SK-N-MC (cell line): ENCODE measurements around the gene TXNRD2.

ENCODE experiments used
- DNase-seq: peaks from one replicate; pipeline ENCODE4 v3.0.0-alpha.2; 2011; ENCODE audit warnings: low read depth, low spot score
- H3K27ac ChIP-seq: fragments of 200-600 bp; sonication (generic); 2 replicates; pipeline ENCODE4 v1.5.1; 2016; ENCODE audit warnings: mixed run types
- H3K36me3 ChIP-seq: fragments of 200-600 bp; sonication (generic); 2 replicates; pipeline ENCODE4 v1.6.1; 2017; ENCODE audit warnings: antibody characterized with exemption, low read length, mixed read lengths; ENCODE audit not compliant: insufficient read depth
- H3K4me3 ChIP-seq: fragments of 200-600 bp; sonication (generic); 2 replicates; pipeline ENCODE4 v1.5.1; 2016
- H3K9ac ChIP-seq: fragments of 200-600 bp; sonication (generic); 2 replicates; pipeline ENCODE4 v1.8.0; 2017; ENCODE audit warnings: mixed run types, mixed read lengths; ENCODE audit not compliant: insufficient read length
- H3K9me3 ChIP-seq: fragments of 200-600 bp; sonication (generic); 2 replicates; pipeline ENCODE4 v1.6.1; 2017; ENCODE audit warnings: low read depth, mild to moderate bottlenecking, antibody characterized with exemption, low read length, moderate library complexity, mixed read lengths
- EZH2 ChIP-seq: fragments of 200-600 bp; sonication (generic); IDR thresholded peaks from one replicate; pipeline ENCODE4 v1.6.1; 2017; ENCODE audit warnings: antibody characterized with exemption
- FOXP2 ChIP-seq: optimal IDR thresholded peaks from 2 replicates; pipeline ENCODE3; 2011; ENCODE audit warnings: mild to moderate bottlenecking, moderate library complexity; ENCODE audit not compliant: insufficient read depth; ENCODE audit errors: extremely low read length, control extremely low read depth
- POLR2AphosphoS5 ChIP-seq: IDR thresholded peaks from 2 replicates; pipeline ENCODE4 v1.6.1; 2012; ENCODE audit warnings: mild to moderate bottlenecking, low read depth, low read length, borderline replicate concordance

Gene TXNRD2

GRCh38 chr22:19828035-19828401 is 113.6 kb downstream of the TXNRD2 start:
- TF ChIP-seq FOXP2 (no peak), POLR2AphosphoS5 (no peak), EZH2 (no peak)

GRCh38 chr22:19827341-19828034 is 114.1 kb downstream of the TXNRD2 start:
- H3K9ac ChIP-seq: no peak overlapping the region
- no peaks in the 10 kb centered on the region for H3K36me3 ChIP-seq
- DNase-seq: no peak
- no peak for TF ChIP-seq POLR2AphosphoS5
- no peaks in the 10 kb centered on the region for H3K9me3 ChIP-seq
- H3K4me3 ChIP-seq: no peak overlapping the region
- H3K27ac ChIP-seq: no peak overlapping the region

More at GRCh38 chr22:19828035-19828401, 113.6 kb downstream of the TXNRD2 start:
- H3K36me3 ChIP-seq: no peaks in the 10 kb centered on the region
- H3K9ac ChIP-seq: no peak overlapping the region
- no peaks in the 10 kb centered on the region for H3K9me3 ChIP-seq
- no peak overlapping the region for H3K4me3 ChIP-seq
- DNase-seq: no peak
- H3K27ac ChIP-seq: no peak overlapping the region

GRCh38 chr22:19826619-19826950 is 115.0 kb downstream of the TXNRD2 start:
- Histone ChIP-seq H3K9ac (no peak overlapping the region), H3K36me3 (no peaks in the 10 kb centered on the region), H3K27ac (no peak overlapping the region), H3K4me3 (no peak overlapping the region), H3K9me3 (no peaks in the 10 kb centered on the region)
- no peak for TF ChIP-seq POLR2AphosphoS5
- no peak for TF ChIP-seq EZH2
- no peak for TF ChIP-seq FOXP2
- no peak for DNase-seq

- Histone ChIP-seq H3K9ac (no peak overlapping the region), H3K36me3 (no peaks in the 10 kb centered on the region)
- no peak for DNase-seq
Observed at GRCh38 chr22:19825904-19826618, 115.6 kb downstream of the TXNRD2 start.

More at GRCh38 chr22:19825904-19826618, 115.6 kb downstream of the TXNRD2 start:
- TF ChIP-seq POLR2AphosphoS5 (no peak), FOXP2 (no peak), EZH2 (no peak)
- H3K27ac ChIP-seq: no peak overlapping the region
- H3K9me3 ChIP-seq: no peaks in the 10 kb centered on the region
- H3K4me3 ChIP-seq: no peak overlapping the region
